OCI-LY7 (cell line): ENCODE measurements around the gene TMEM184B. TPM values are rescaled to one million over a fixed set of nuclear protein-coding genes. Genes with fewer than 3 reads are reported as not detected.
"Not testable (repeated sequence)": the region's sequence is repeated elsewhere in the genome, so short reads cannot be mapped to it uniquely, and the experiment has no call there.

Experiments
- BruUV-seq: library from RNA; stranded (reverse); fragments of 400-500 nt; replicated peaks from 2 replicates; lab custom pipeline; 2021; lab: Mats Ljungman, UMichigan
- CTCF ChIA-PET: fragments of 300-600 bp; sonication (Branson Sonifier 250); formaldehyde crosslinking; loops from one replicate; lab custom pipeline; 2022; ENCODE audit warnings: antibody characterized with exemption; ENCODE audit not compliant: unreplicated experiment; lab: Charles Lee
- POLR2A ChIA-PET: fragments of 300-600 bp; sonication (Branson Sonifier 250); formaldehyde crosslinking; loops from one replicate; lab custom pipeline; 2022; ENCODE audit warnings: antibody characterized with exemption; lab: Charles Lee
- DNase-seq: peaks from one replicate; pipeline ENCODE4 v3.0.0-alpha.2; 2015; ENCODE audit warnings: low spot score
- H2AFZ ChIP-seq: fragments of 200-600 bp; sonication (generic), shearing (Covaris generic); 2 replicates; pipeline ENCODE4 v1.6.1; 2014; ENCODE audit warnings: mild to moderate bottlenecking, antibody characterized with exemption, low read length, moderate library complexity
- H3K27ac ChIP-seq: fragments of 200-600 bp; sonication (generic); 2 replicates; pipeline ENCODE4 v1.5.1; 2014; ENCODE audit warnings: mixed run types, low read depth, mild to moderate bottlenecking, moderate library complexity, low read length, inconsistent platforms; ENCODE audit not compliant: poor library complexity, severe bottlenecking
- H3K36me3 ChIP-seq: fragments of 200-600 bp; sonication (generic); 2 replicates; pipeline ENCODE4 v1.6.1; 2014; ENCODE audit warnings: mild to moderate bottlenecking, antibody characterized with exemption, low read length, moderate library complexity, mixed read lengths; ENCODE audit not compliant: insufficient read depth
- H3K4me1 ChIP-seq: fragments of 200-600 bp; sonication (generic); 2 replicates; pipeline ENCODE4 v1.5.1; 2014; ENCODE audit warnings: mild to moderate bottlenecking, low read length; ENCODE audit not compliant: insufficient read depth, poor library complexity, severe bottlenecking
- H3K4me2 ChIP-seq: fragments of 200-600 bp; sonication (generic); 2 replicates; pipeline ENCODE4 v1.6.1; 2014; ENCODE audit warnings: mild to moderate bottlenecking, low read length
- H3K4me3 ChIP-seq: fragments of 200-600 bp; sonication (generic); 2 replicates; pipeline ENCODE4 v1.5.1; 2014; ENCODE audit warnings: mild to moderate bottlenecking, low read depth, low read length; ENCODE audit not compliant: poor library complexity, severe bottlenecking
- H3K79me2 ChIP-seq: fragments of 200-600 bp; sonication (generic); 2 replicates; pipeline ENCODE4 v1.6.1; 2016; ENCODE audit warnings: low read depth, mild to moderate bottlenecking, low read length, moderate library complexity, mixed read lengths; ENCODE audit not compliant: insufficient read depth
- H3K9me2 ChIP-seq: fragments of 200-600 bp; sonication (generic); 2 replicates; pipeline ENCODE4 v1.6.1; 2016; ENCODE audit warnings: mild to moderate bottlenecking, low read length, mixed read lengths; ENCODE audit not compliant: insufficient read depth
- H3K9me3 ChIP-seq: fragments of 200-600 bp; sonication (generic); 2 replicates; pipeline ENCODE4 v1.6.1; 2014; ENCODE audit warnings: mild to moderate bottlenecking, mixed run types, low read length, mixed read lengths
- H4K20me1 ChIP-seq: fragments of 200-600 bp; sonication (generic); 2 replicates; pipeline ENCODE4 v1.6.1; 2014; ENCODE audit warnings: mild to moderate bottlenecking, antibody characterized with exemption, low read length, moderate library complexity, mixed read lengths; ENCODE audit not compliant: insufficient read depth
- CTCF ChIP-seq: fragments of 200-600 bp; sonication (generic); conservative IDR thresholded peaks from 2 replicates; pipeline ENCODE4 v1.5.1; 2014; ENCODE audit warnings: mild to moderate bottlenecking, antibody characterized with exemption, low read length, moderate library complexity, mixed read lengths
- EZH2phosphoT487 ChIP-seq: fragments of 200-600 bp; sonication (generic); IDR thresholded peaks from 2 replicates; pipeline ENCODE4 v1.6.1; 2018; ENCODE audit warnings: low read depth, borderline replicate concordance, mild to moderate bottlenecking, mixed run types, antibody characterized with exemption, low read length, moderate library complexity, mixed read lengths
- intact Hi-C: fragments of 100-400 bp; cut with micrococcal nuclease; formaldehyde crosslinking; loops from one replicate; pipeline ENCODE4 v1.10.0; 2022; ENCODE audit not compliant: unreplicated experiment
- total RNA-seq, 2 experiments: library from RNA; depleted of rRNA in 1 of 2; stranded (reverse); fragments of >200 nt in 1 of 2; shearing (Covaris generic) in 1 of 2; gene quantifications; 2 replicates each; pipeline ENCODE4 v1.2.3, GENCODE V29; 2014 to 2022

The TMEM184B gene
- total RNA-seq, 2 experiments from 2014 or later, result 19.1 to 50.2 TPM

DNA sequence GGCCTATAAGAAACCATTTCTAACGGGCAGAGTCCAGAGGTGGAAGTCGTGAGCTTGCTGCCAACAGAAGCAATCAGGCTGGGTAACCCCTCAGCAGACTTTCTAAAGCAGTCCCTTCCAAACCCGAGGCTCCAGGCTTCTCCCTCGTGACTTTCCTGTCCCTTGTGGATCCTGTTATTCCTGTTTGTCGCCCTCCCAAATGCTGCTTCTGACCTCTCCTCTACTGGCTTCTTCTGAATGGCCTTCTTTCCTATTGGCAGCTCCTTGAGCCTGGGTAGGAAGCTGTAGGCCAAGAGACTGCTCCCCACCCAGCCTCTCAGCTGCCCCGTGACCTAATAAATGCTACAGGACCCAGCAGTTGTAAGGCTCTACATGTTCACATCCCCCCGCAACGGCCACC, 36.0 kb downstream of the TMEM184B start:
- intact Hi-C loops, result no loop called here
- H3K4me3 ChIP-seq, result no peak overlapping the region
- H3K79me2 ChIP-seq, result no peaks in the 10 kb centered on the region
- no peak overlapping the region for H2AFZ ChIP-seq
- H3K9me2 ChIP-seq, result no peaks in the 10 kb centered on the region
- no peak for TF ChIP-seq CTCF
- TF ChIP-seq EZH2phosphoT487, result no peak
- H3K9me3 ChIP-seq, result no peaks in the 10 kb centered on the region
- POLR2A ChIA-PET, result no interaction called here
- CTCF ChIA-PET, result no interaction called here
- H4K20me1 ChIP-seq, result no peaks in the 10 kb centered on the region
- no peak for DNase-seq
- no peak overlapping the region for H3K4me2 ChIP-seq
- BruUV-seq, result no TSS peak
- H3K36me3 ChIP-seq, result peaks cover 13% of the 10 kb centered on the region; the same call in 1 of the 2 replicates
- peaks cover 5% of the 10 kb centered on the region for H3K4me1 ChIP-seq
- no peak overlapping the region for H3K27ac ChIP-seq

- H3K9me3 ChIP-seq, result no peaks in the 10 kb centered on the region
- H3K9me2 ChIP-seq, result no peaks in the 10 kb centered on the region
- no peak for DNase-seq
- no peak overlapping the region for H2AFZ ChIP-seq
- ChIA-PET POLR2A (interaction anchor here (0.6 kb wide), 1 partner anchor 145 kb away, joined by 3 read pairs; no protein-coding TSS in a partner anchor), CTCF (interaction anchor here (1.0 kb wide), 1 partner anchor 24 kb away, joined by 5 read pairs; no protein-coding TSS in a partner anchor)
- no peaks in the 10 kb centered on the region for H3K79me2 ChIP-seq
- peaks cover 23% of the 10 kb centered on the region; the same call in 1 of the 2 replicates for H3K36me3 ChIP-seq
- no peak overlapping the region for H3K4me3 ChIP-seq
- no peak overlapping the region for H3K27ac ChIP-seq
- H3K4me2 ChIP-seq, result no peak overlapping the region
- intact Hi-C loops, result no loop called here
- TF ChIP-seq EZH2phosphoT487 (no peak), CTCF (no peak)
- BruUV-seq, result no TSS peak
- H4K20me1 ChIP-seq, result no peaks in the 10 kb centered on the region
- no peaks in the 10 kb centered on the region for H3K4me1 ChIP-seq
Observed at GRCh38 chr22:38235240-38235850, 37.5 kb downstream of the TMEM184B start.

DNA sequence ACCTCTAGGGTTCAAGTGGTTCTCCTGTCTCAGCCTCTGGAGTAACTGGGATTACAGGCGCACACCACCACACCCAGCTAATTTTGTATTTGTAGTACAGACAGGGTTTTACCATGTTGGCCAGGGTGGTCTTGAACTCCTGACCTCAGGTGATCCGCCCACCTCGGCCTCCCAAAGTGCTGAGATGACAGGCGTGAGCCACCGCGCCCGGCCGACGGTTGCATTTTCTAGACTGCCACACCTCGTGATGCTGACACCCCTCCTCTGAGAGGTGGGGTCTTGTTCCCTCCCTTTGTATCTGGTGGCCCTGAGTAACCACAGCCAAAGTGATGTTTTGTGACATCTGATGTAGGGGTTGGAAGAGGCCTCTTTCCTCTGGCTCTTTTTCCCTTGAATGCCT, 39.0 kb downstream of the TMEM184B start:
- H3K9me3 ChIP-seq, POLR2A ChIA-PET, CTCF ChIA-PET, H4K20me1 ChIP-seq, H2AFZ ChIP-seq, DNase-seq, H3K4me1 ChIP-seq, intact Hi-C loops, H3K27ac ChIP-seq, H3K9me2 ChIP-seq, H3K79me2 ChIP-seq, H3K4me3 ChIP-seq, H3K4me2 ChIP-seq, BruUV-seq: not testable (repeated sequence)
- H3K36me3 ChIP-seq, result peaks cover 31% of the 10 kb centered on the region; the same call in 1 of the 2 replicates
